Neural progenitor cell (in vitro differentiated cells): Measurements from ENCODE around the gene RSAD2.

Experiments
- CTCF ChIP-seq: fragments of 200-600 bp; sonication (generic); IDR thresholded peaks from 2 replicates; pipeline ENCODE4 v1.5.1; 2017; ENCODE audit warnings: antibody characterized with exemption, mild to moderate bottlenecking
- EZH2phosphoT487 ChIP-seq: fragments of 200-600 bp; sonication (generic); IDR thresholded peaks from 2 replicates; pipeline ENCODE4 v1.6.1; 2017; ENCODE audit warnings: antibody characterized with exemption

GRCh38 chr2:6946722-6947121 lies 69.1 kb downstream of the RSAD2 start:
- TF ChIP-seq CTCF: no peak
- no peak for TF ChIP-seq EZH2phosphoT487
